Ovary (tissue), 9 donors: ENCODE results near the gene RANBP1. TPM values are rescaled to one million over a fixed set of nuclear protein-coding genes. Genes with fewer than 3 reads are reported as not detected.

Experiments
- DNase-seq, 5 donors: peaks; one replicate each; pipeline ENCODE4 v3.0.0-alpha.2; 2019 to 2020
- H3K27ac ChIP-seq, 2 donors: fragments of 200-600 bp; one replicate each; pipeline versions ENCODE4 v1.5.1 to v1.8.0; 2019 to 2022
- H3K27me3 ChIP-seq: fragments of 200-600 bp; one replicate; pipeline ENCODE4 v1.8.0; 2022
- H3K36me3 ChIP-seq: fragments of 200-600 bp; sonication (generic); one replicate; pipeline ENCODE4 v1.5.1; 2019
- H3K4me1 ChIP-seq: one replicate; pipeline ENCODE4 v1.8.1; 2013; ENCODE audit warnings: mild to moderate bottlenecking, moderate library complexity; ENCODE audit not compliant: insufficient read depth
- H3K4me3 ChIP-seq: fragments of 200-600 bp; sonication (generic); one replicate; pipeline ENCODE4 v1.5.1; 2017
- H3K9me3 ChIP-seq, 2 donors: fragments of 200-600 bp in 1 of 2; sonication (generic) in 1 of 2; one replicate each; pipeline versions ENCODE4 v1.5.1 to v1.8.1; 2013 to 2019; ENCODE audit warnings: mild to moderate bottlenecking in 1 of 2, moderate library complexity in 1 of 2
- CTCF ChIP-seq, 3 donors: fragments of 450-650 bp in 2 of 3; fragments of 200-600 bp in 1 of 3; IDR thresholded peaks; one replicate each; pipeline versions ENCODE4 v1.5.1 to v1.8.0; 2016 to 2022; ENCODE audit warnings: antibody characterized with exemption in 3 of 3, mild to moderate bottlenecking in 1 of 3
- EP300 ChIP-seq: sonication (generic); formaldehyde crosslinking; IDR thresholded peaks from one replicate; pipeline ENCODE4 v1.6.1; 2017; ENCODE audit warnings: antibody characterized with exemption
- POLR2A ChIP-seq: fragments of 450-650 bp; IDR thresholded peaks from one replicate; pipeline ENCODE4 v1.6.1; 2017; ENCODE audit warnings: antibody characterized with exemption, mild to moderate bottlenecking, moderate library complexity
- WGBS, 3 donors: extraction: QIAGEN DNeasy Blood & Tissue Kit in 1 of 3; methylation state at CpG; one replicate each; pipeline versions ENCODE4 v1.1.5 to v1.1.7; 2013 to 2017; 5-methylcytosine and 5-hydroxymethylcytosine counted together
- intact Hi-C, 4 donors: fragments of 100-400 bp; cut with DNase I; formaldehyde crosslinking; loops; one replicate each; pipeline versions ENCODE4 v1.11.0 to v1.15.1; 2022 to 2023
- microRNA counts: library from miRNA; unstranded; fragments of <30 nt; microRNA quantifications from one replicate; lab custom pipeline; 2016
- microRNA-seq, 3 donors: library from miRNA; unstranded; fragments of <30 nt; microRNA quantifications; one replicate each; pipeline versions ENCODE4 to v1.2.0, GENCODE V29; 2019 to 2020
- polyA plus RNA-seq, 2 donors: library from polyadenylated mRNA; stranded (reverse); fragments of 200-250 nt in 1 of 2; fragments of 350-450 nt in 1 of 2; fragmentation: Illumina TruSeq in 1 of 2; extraction: RNeasy Lipid Tissue Mini Kit (QIAGEN cat#74804) in 1 of 2; gene quantifications; one replicate each; pipeline ENCODE4 v1.2.3, GENCODE V29; 2013 to 2014
- small RNA-seq: library from RNA; depleted of rRNA; stranded (forward); fragments of <200 nt; gene quantifications from one replicate; pipeline ENCODE3, GENCODE V24; 2016
- total RNA-seq, 7 donors: library from RNA; depleted of rRNA in 2 of 7; stranded (reverse); fragments of >200 nt in 2 of 7; fragmentation: NEBNext Ultra II Directional in 3 of 7; extraction: Animal tissue kit (Norgen Biotek cat#: 25700) in 3 of 7; gene quantifications; one replicate each; pipeline versions ENCODE4 v1.1.0 to v1.2.4, GENCODE V29; 2016 to 2023
- donor health status: DM: no; HTN: no; CAD: no; lungs with moderate emphysema.
- donor health status: DM: no; HTN: no; CAD: no.
- donor health status: Bipolar disorder and iron deficiency.
- donor health status: DM: yes; HTN: yes; CAD: no.
- donor health status: DM: no; HTN: no; CAD: no.
- donor health status: DM: yes; HTN: yes; CAD: no.

Gene RANBP1
- total and polyA plus RNA-seq, 9 donors, result 62.8 to 198 (median 80.2) TPM

GRCh38 chr22:20175597-20175900 lies 59.6 kb downstream of the RANBP1 start:
- TF ChIP-seq CTCF (IDR thresholded peaks at IDR 0.05), result no peak
- TF ChIP-seq EP300, result no peak
- TF ChIP-seq POLR2A, result no peak
- Histone ChIP-seq H3K9me3 (no peaks in the 10 kb centered on the region), H3K4me3 (no peak overlapping the region), H3K4me1 (no peaks in the 10 kb centered on the region), H3K36me3 (no peaks in the 10 kb centered on the region), H3K27ac (no peak overlapping the region), H3K27me3 (no peaks in the 10 kb centered on the region)
- no peak for DNase-seq
- intact Hi-C loops, result loop anchor here in 1 of 4 donors (5.0 kb wide), 1 partner anchor 52 kb away; no protein-coding TSS in a partner anchor
- WGBS, 3 donors, result 55 to 67% (median 66%) methylated on average over 12 of the region's 12 CpGs

GRCh38 chr22:20176421-20177085 lies 60.6 kb downstream of the RANBP1 start:
- no peak overlapping the region for H3K4me3 ChIP-seq
- H3K9me3 ChIP-seq, result no peaks in the 10 kb centered on the region
- H3K36me3 ChIP-seq, result no peaks in the 10 kb centered on the region
- intact Hi-C loops, result loop anchor here in 1 of 4 donors (5.0 kb wide), 1 partner anchor 51 kb away; no protein-coding TSS in a partner anchor
- H3K4me1 ChIP-seq, result no peaks in the 10 kb centered on the region
- no peak for TF ChIP-seq EP300
- no peak for TF ChIP-seq CTCF (IDR thresholded peaks at IDR 0.05)
- no peak for TF ChIP-seq POLR2A
- H3K27me3 ChIP-seq, result no peaks in the 10 kb centered on the region
- no peak for DNase-seq
- H3K27ac ChIP-seq, result no peak overlapping the region
- WGBS, 3 donors, result 68 to 71% (median 71%) methylated on average over 17 of the region's 17 CpGs

MicroRNA genes within 50 kb of the gene (microRNA counts, 767-probe panel; counts per million panel counts)
- microRNA hsa-miR-1306-3p (lab: Ali Mortazavi, UCI), result 530 counts per million, percentile 78 among the panel's probes with 10 or more counts

Small RNA genes within 50 kb of the gene (microRNA-seq; reads per million reads assigned to microRNA genes)
- 0 to 0.38 (median 0) reads per million in 3 donors for gene MIR6816

Small RNA genes within 50 kb of the gene (small RNA-seq; reads per million reads assigned to genes)
- not detected for gene MIR6816
- gene RF00017, result not detected
- not detected for gene RF00599

Other genes with a start within 250 kb of the RANBP1 start
- 100 to 1,000 TPM; 143 to 194 (median 161) TPM for gene COMT, start 174.3 kb upstream of the RANBP1 start, total RNA-seq
- 100 to 1,000 TPM in 1 of 2 donors, 10 to 100 TPM in 1; 23.1 to 200 TPM for gene COMT, start 174.3 kb upstream of the RANBP1 start, polyA plus RNA-seq
- gene TXNRD2, start 174.3 kb upstream of the RANBP1 start, total RNA-seq, result 10 to 100 TPM; 21.3 to 37.3 (median 26.9) TPM
- gene TXNRD2, start 174.3 kb upstream of the RANBP1 start, polyA plus RNA-seq, result 10 to 100 TPM; 21.3 to 37.8 TPM
- gene ARVCF, start 99.3 kb upstream of the RANBP1 start, total RNA-seq, result 10 to 100 TPM in 6 of 7 donors, 1 to 10 TPM in 1; 9.0 to 23.8 (median 14.0) TPM
- gene ARVCF, start 99.3 kb upstream of the RANBP1 start, polyA plus RNA-seq, result 10 to 100 TPM in 1 of 2 donors, under 1 TPM in 1; 0.42 to 17.4 TPM
- 10 to 100 TPM; 11.8 to 17.5 (median 13.3) TPM for gene TANGO2, start 95.0 kb upstream of the RANBP1 start, total RNA-seq
- gene TANGO2, start 95.0 kb upstream of the RANBP1 start, polyA plus RNA-seq, result 10 to 100 TPM; 11.0 to 17.2 TPM
- 10 to 100 TPM; 15.9 to 46.5 (median 40.1) TPM for gene DGCR8, start 35.9 kb upstream of the RANBP1 start, total RNA-seq
- gene DGCR8, start 35.9 kb upstream of the RANBP1 start, polyA plus RNA-seq, result 10 to 100 TPM; 17.2 to 21.4 TPM
- 10 to 100 TPM; 35.6 to 59.7 (median 50.1) TPM for gene TRMT2A, start 1.1 kb downstream of the RANBP1 start, total RNA-seq
- 10 to 100 TPM in 1 of 2 donors, 1 to 10 TPM in 1; 2.8 to 44.1 TPM for gene TRMT2A, start 1.1 kb downstream of the RANBP1 start, polyA plus RNA-seq
- gene ZDHHC8, start 15.7 kb downstream of the RANBP1 start, total RNA-seq, result 10 to 100 TPM; 13.7 to 77.4 (median 60.9) TPM
- 10 to 100 TPM in 1 of 2 donors, 1 to 10 TPM in 1; 5.1 to 34.8 TPM for gene ZDHHC8, start 15.7 kb downstream of the RANBP1 start, polyA plus RNA-seq
- gene CCDC188, start 35.0 kb downstream of the RANBP1 start, total RNA-seq, result 1 to 10 TPM in 1 of 7 donors, under 1 TPM in 6; 0.27 to 1.1 (median 0.36) TPM
- gene CCDC188, start 35.0 kb downstream of the RANBP1 start, polyA plus RNA-seq, result under 1 TPM in 1 of 2 donors, not detected in 1; 0.74 TPM
- gene RTN4R, start 152.2 kb downstream of the RANBP1 start, total RNA-seq, result 1 to 10 TPM in 4 of 7 donors, under 1 TPM in 3; 0.48 to 8.2 (median 2.2) TPM
- gene RTN4R, start 152.2 kb downstream of the RANBP1 start, polyA plus RNA-seq, result 1 to 10 TPM in 1 of 2 donors, not detected in 1; 1.5 TPM
- 10 to 100 TPM; 36.4 to 69.5 (median 40.8) TPM for gene DGCR6L, start 204.0 kb downstream of the RANBP1 start, total RNA-seq
- 10 to 100 TPM in 1 of 2 donors, 1 to 10 TPM in 1; 1.9 to 64.7 TPM for gene DGCR6L, start 204.0 kb downstream of the RANBP1 start, polyA plus RNA-seq